ENCODE data around the gene USP19. TPM values are rescaled to one million over a fixed set of nuclear protein-coding genes. Genes with fewer than 3 reads are reported as not detected.

Gene USP19
- total RNA-seq, 1 experiment from 2014 or later = 92.8 TPM

GRCh38 chr3:49076646-49077045 lies 44.0 kb downstream of the USP19 start:
- ChIA-PET POLR2A (no interaction called here), RAD21 (ENCODE audit: low non-redundant PET in 1 of 2, low total read pairs in 2 of 2, uncharacterized antibody in 2 of 2, unreplicated experiment in 2 of 2) (no interaction called here), CTCF (no interaction called here)
- Histone ChIP-seq H3K27ac (ENCODE audit: low read depth, low read length) (no peak overlapping the region), H3K4me2 (ENCODE audit: low read length) (no peak overlapping the region), H3K27me3 (ENCODE audit: insufficient read depth, low read length) (no peaks in the 10 kb centered on the region), H3K36me3 (ENCODE audit: control insufficient read depth in 1 of 2, insufficient read depth in 2 of 2, low read length in 2 of 2) (peaks cover 36 to 46% of the 10 kb centered on the region in 2 experiments), H3K4me3 (replicated peaks in 1 of 2; ENCODE audit: low read depth in 1 of 2, low read length in 2 of 2) (no peak overlapping the region), H2AFZ (ENCODE audit: low read depth, low read length, poor library complexity, severe bottlenecking) (no peak overlapping the region), H3K9me2 (ENCODE audit: insufficient read depth) (no peaks in the 10 kb centered on the region), H4K20me1 (ENCODE audit: insufficient read depth) (peaks cover 6% of the 10 kb centered on the region; the same call in 1 of the 2 replicates), H3K9me3 (ENCODE audit: control insufficient read depth in 1 of 2, insufficient read depth in 1 of 2, low read depth in 1 of 2, low read length in 2 of 2) (no peaks in the 10 kb centered on the region), H3K79me2 (ENCODE audit: insufficient read depth, low read length) (peaks cover 93% of the 10 kb centered on the region), H3K4me1 (ENCODE audit: control insufficient read depth in 1 of 2, insufficient read depth in 2 of 2, low read length in 2 of 2) (no peaks in the 10 kb centered on the region), H3K9ac (ENCODE audit: low read length) (no peak overlapping the region)
- intact Hi-C loops (cut with micrococcal nuclease) = no loop called here
- no TSS peak for BruUV-seq (replicated peaks)
- ATAC-seq = peak; percentile 44; the same call in 1 of the 2 replicates
- TF ChIP-seq ZBTB33 (IDR thresholded peaks at IDR 0.05; ENCODE audit: extremely low read depth, insufficient replicate concordance, low read length) (no peak), EGR1 (IDR thresholded peaks at IDR 0.05; ENCODE audit: low read depth) (no peak), CBX3 (IDR thresholded peaks at IDR 0.05; ENCODE audit: low read depth) (no peak), YY1 (IDR thresholded peaks at IDR 0.05; ENCODE audit: extremely low read depth, insufficient replicate concordance, low read depth, low read length) (no peak)
- DNase-seq (ENCODE audit: low read depth, low spot score) = no peak

- Histone ChIP-seq H3K36me3 (ENCODE audit: control insufficient read depth in 1 of 2, insufficient read depth in 2 of 2, low read length in 2 of 2) (peaks cover 40 to 47% of the 10 kb centered on the region in 2 experiments), H3K4me1 (ENCODE audit: control insufficient read depth in 1 of 2, insufficient read depth in 2 of 2, low read length in 2 of 2) (no peaks in the 10 kb centered on the region), H3K79me2 (ENCODE audit: insufficient read depth, low read length) (peaks cover 93% of the 10 kb centered on the region), H4K20me1 (ENCODE audit: insufficient read depth) (peaks cover 6% of the 10 kb centered on the region; the same call in 1 of the 2 replicates), H2AFZ (ENCODE audit: low read depth, low read length, poor library complexity, severe bottlenecking) (no peak overlapping the region), H3K27ac (ENCODE audit: low read depth, low read length) (no peak overlapping the region), H3K4me2 (ENCODE audit: low read length) (no peak overlapping the region), H3K9me3 (ENCODE audit: control insufficient read depth in 1 of 2, insufficient read depth in 1 of 2, low read depth in 1 of 2, low read length in 2 of 2) (no peaks in the 10 kb centered on the region), H3K27me3 (ENCODE audit: insufficient read depth, low read length) (no peaks in the 10 kb centered on the region), H3K4me3 (replicated peaks in 1 of 2; ENCODE audit: low read depth in 1 of 2, low read length in 2 of 2) (no peak overlapping the region), H3K9ac (ENCODE audit: low read length) (no peak overlapping the region), H3K9me2 (ENCODE audit: insufficient read depth) (no peaks in the 10 kb centered on the region)
- no peak for TF ChIP-seq CEBPB (IDR thresholded peaks at IDR 0.05; ENCODE audit: low read depth)
- no peak for TF ChIP-seq REST (IDR thresholded peaks at IDR 0.05; ENCODE audit: low read depth)
- TF ChIP-seq FOSL1 (IDR thresholded peaks at IDR 0.05; ENCODE audit: low read depth) = no peak
- TF ChIP-seq ZNF274 (IDR thresholded peaks at IDR 0.05; ENCODE audit: low read depth, low read length) = no peak
- TF ChIP-seq SRF (IDR thresholded peaks at IDR 0.05; ENCODE audit: low read depth) = no peak
- TF ChIP-seq POLR2A (IDR thresholded peaks at IDR 0.05; ENCODE audit: borderline replicate concordance, extremely low read depth, insufficient read depth, insufficient read length) = no peak
- no peak for TF ChIP-seq RAD21 (IDR thresholded peaks at IDR 0.05; ENCODE audit: low read depth)
- TF ChIP-seq SIN3A (IDR thresholded peaks at IDR 0.05; ENCODE audit: low read depth) = no peak
- no peak for TF ChIP-seq TCF7L2 (IDR thresholded peaks at IDR 0.05; ENCODE audit: borderline replicate concordance, extremely low read depth, insufficient read depth, insufficient read length)
- no peak for TF ChIP-seq EZH2 (IDR thresholded peaks at IDR 0.05)
- BruUV-seq (replicated peaks) = no TSS peak
- intact Hi-C loops (cut with micrococcal nuclease) = no loop called here
- no peak for ATAC-seq
- no peak for DNase-seq (ENCODE audit: low read depth, low spot score)
- ChIA-PET POLR2A (no interaction called here), RAD21 (ENCODE audit: low non-redundant PET in 1 of 2, low total read pairs in 2 of 2, uncharacterized antibody in 2 of 2, unreplicated experiment in 2 of 2) (no interaction called here), CTCF (no interaction called here)
Measured at GRCh38 chr3:49076116-49076515, 44.5 kb downstream of the USP19 start.
